Activated CD4-positive, alpha-beta T cell treated with anti-CD3 and anti-CD28 coated beads, Interleukin-10, Interleukin-2, amounts not matched to agents 100 ng/mL and 50 ng/mL, durations not matched to agents 16 hours and 8 hours (primary cell): ENCODE data around the gene MSH3.
A peak's percentile ranks its signal among the peaks of the same experiment; 100 is the strongest.
"Not testable (repeated sequence)": the region's sequence is repeated elsewhere in the genome, so short reads cannot be mapped to it uniquely, and the experiment has no call there.

Experiments
- DNase-seq: peaks from one replicate; pipeline ENCODE4 v3.0.0-alpha.2; 2020

Gene MSH3

GRCh38 chr5:80759866-80760577 lies 105.6 kb downstream of the MSH3 start:
- DNase-seq, result peak; percentile 78

GRCh38 chr5:80760680-80761079 lies 106.2 kb downstream of the MSH3 start:
- DNase-seq, result peak; percentile 26

GRCh38 chr5:80761176-80761575 lies 106.7 kb downstream of the MSH3 start:
- DNase-seq, result no peak

GRCh38 chr5:80761966-80762365 lies 107.5 kb downstream of the MSH3 start:
- DNase-seq, result peak; percentile 31

- no peak for DNase-seq
These were observed 108.1 kb downstream of the MSH3 start for GRCh38 chr5:80762573-80762972.

- no peak for DNase-seq
These were observed 108.8 kb downstream of the MSH3 start for GRCh38 chr5:80763211-80763610.

- no peak for DNase-seq
These were observed 109.6 kb downstream of the MSH3 start for GRCh38 chr5:80763873-80764647.

- no peak for DNase-seq
These were observed 110.3 kb downstream of the MSH3 start for GRCh38 chr5:80764786-80765185.

GRCh38 chr5:80777347-80778287 lies 123.2 kb downstream of the MSH3 start:
- no peak for DNase-seq

GRCh38 chr5:80780024-80780423 lies 125.6 kb downstream of the MSH3 start:
- no peak for DNase-seq

- no peak for DNase-seq
These were observed 126.4 kb downstream of the MSH3 start for GRCh38 chr5:80780761-80781285.

GRCh38 chr5:80781356-80781755 lies 126.9 kb downstream of the MSH3 start:
- DNase-seq, result no peak

GRCh38 chr5:80782626-80783025 lies 128.2 kb downstream of the MSH3 start:
- DNase-seq, result no peak

- not testable (repeated sequence) for DNase-seq
These were observed 129.3 kb downstream of the MSH3 start for GRCh38 chr5:80783751-80784150.

GRCh38 chr5:80784451-80784850 lies 130.0 kb downstream of the MSH3 start:
- DNase-seq, result no peak

GRCh38 chr5:80789319-80790016 lies 135.0 kb downstream of the MSH3 start:
- peak; percentile 52 for DNase-seq

- DNase-seq, result no peak
These were observed 136.2 kb downstream of the MSH3 start for GRCh38 chr5:80790698-80791097.

- DNase-seq, result no peak
These were observed 138.9 kb downstream of the MSH3 start for GRCh38 chr5:80793354-80793753.

GRCh38 chr5:80796846-80797245 lies 142.4 kb downstream of the MSH3 start:
- DNase-seq, result no peak

- no peak for DNase-seq
These were observed 143.1 kb downstream of the MSH3 start for GRCh38 chr5:80797428-80798024.

- no peak for DNase-seq
These were observed 143.7 kb downstream of the MSH3 start for GRCh38 chr5:80798166-80798565.

GRCh38 chr5:80798633-80799032 lies 144.2 kb downstream of the MSH3 start:
- DNase-seq, result no peak
